Astrocyte (in vitro differentiated cells and primary cell): ENCODE results near the gene P2RX1. TPM values are rescaled to one million over a fixed set of nuclear protein-coding genes. Genes with fewer than 3 reads are reported as not detected.
A peak's percentile ranks its signal among the peaks of the same experiment; 100 is the strongest.

Experiments used
- DNase-seq: peaks from one replicate; pipeline ENCODE4 v3.0.0-alpha.2; 2010; ENCODE audit warnings: low read depth
- FAIRE-seq: peaks from 2 replicates; lab custom pipeline; 2011; peaks lifted over from hg19 to GRCh38; lab: Jason Lieb, UNC
- H2AFZ ChIP-seq: 2 replicates; pipeline ENCODE4 v1.6.0; 2012; ENCODE audit warnings: low read depth, low read length, inconsistent platforms
- H3K27ac ChIP-seq: 2 replicates; pipeline ENCODE4 v1.5.1; 2011; ENCODE audit warnings: low read depth, low read length, inconsistent platforms
- H3K27me3 ChIP-seq: 2 replicates; pipeline ENCODE4 v1.6.0; 2011; ENCODE audit warnings: low read length, inconsistent platforms; ENCODE audit not compliant: insufficient read depth
- H3K36me3 ChIP-seq: 2 replicates; pipeline ENCODE4 v1.5.1; 2011; ENCODE audit warnings: low read length, inconsistent platforms; ENCODE audit not compliant: insufficient read depth
- H3K4me1 ChIP-seq: 2 replicates; pipeline ENCODE4 v1.5.1; 2011; ENCODE audit warnings: low read length, inconsistent platforms; ENCODE audit not compliant: insufficient read depth
- H3K4me2 ChIP-seq: 2 replicates; pipeline ENCODE4 v1.6.0; 2012; ENCODE audit warnings: low read length, inconsistent platforms
- H3K4me3 ChIP-seq: 2 replicates; pipeline ENCODE4 v1.5.1; 2011; ENCODE audit warnings: low read depth, mild to moderate bottlenecking, low read length, inconsistent platforms; ENCODE audit not compliant: insufficient read depth
- H3K79me2 ChIP-seq: 2 replicates; pipeline ENCODE4 v1.6.0; 2012; ENCODE audit warnings: mild to moderate bottlenecking, low read length, inconsistent platforms; ENCODE audit not compliant: insufficient read depth
- H3K9ac ChIP-seq: 2 replicates; pipeline ENCODE4 v1.6.0; 2012; ENCODE audit warnings: mild to moderate bottlenecking, low read length, inconsistent platforms
- H3K9me3 ChIP-seq: 2 replicates; pipeline ENCODE4 v1.5.1; 2012; ENCODE audit warnings: low read depth, mild to moderate bottlenecking, low read length, inconsistent platforms; ENCODE audit not compliant: insufficient read depth
- H4K20me1 ChIP-seq: 2 replicates; pipeline ENCODE4 v1.6.0; 2012; ENCODE audit warnings: low read length, inconsistent platforms; ENCODE audit not compliant: insufficient read depth
- H3K27ac Mint-ChIP-seq: one replicate; pipeline ENCODE4 v1.8.0; 2021; ENCODE audit warnings: mild to moderate bottlenecking, mixed read lengths; ENCODE audit not compliant: unreplicated experiment
- H3K27me3 Mint-ChIP-seq: one replicate; pipeline ENCODE4 v1.8.0; 2021; ENCODE audit warnings: low read depth, mixed read lengths; ENCODE audit not compliant: unreplicated experiment
- H3K36me3 Mint-ChIP-seq: one replicate; pipeline ENCODE4 v1.8.0; 2021; ENCODE audit warnings: low read depth, mixed read lengths; ENCODE audit not compliant: unreplicated experiment
- H3K4me1 Mint-ChIP-seq: one replicate; pipeline ENCODE4 v1.8.0; 2021; ENCODE audit warnings: low read depth, mixed read lengths; ENCODE audit not compliant: unreplicated experiment
- H3K4me3 Mint-ChIP-seq: one replicate; pipeline ENCODE4 v1.8.0; 2021; ENCODE audit warnings: mild to moderate bottlenecking, moderate library complexity, mixed read lengths; ENCODE audit not compliant: unreplicated experiment
- H3K9me3 Mint-ChIP-seq: one replicate; pipeline ENCODE4 v1.8.0; 2021; ENCODE audit warnings: mild to moderate bottlenecking, mixed read lengths; ENCODE audit not compliant: unreplicated experiment
- CTCF ChIP-seq: IDR thresholded peaks from 2 replicates; pipeline ENCODE4 v1.5.1; 2011; ENCODE audit warnings: low read depth, mild to moderate bottlenecking, inconsistent platforms, low read length, moderate library complexity; ENCODE audit not compliant: insufficient read depth
- EZH2 ChIP-seq: IDR thresholded peaks from 2 replicates; pipeline ENCODE4 v1.6.1; 2012; ENCODE audit warnings: mild to moderate bottlenecking, low read length, inconsistent platforms; ENCODE audit not compliant: insufficient read depth
- total RNA-seq: library from RNA; stranded (reverse); gene quantifications from 2 replicates; pipeline ENCODE4 v1.2.1, GENCODE V29; 2021

The P2RX1 gene
- total RNA-seq, 1 donor from 2014 or later: not detected

DNA sequence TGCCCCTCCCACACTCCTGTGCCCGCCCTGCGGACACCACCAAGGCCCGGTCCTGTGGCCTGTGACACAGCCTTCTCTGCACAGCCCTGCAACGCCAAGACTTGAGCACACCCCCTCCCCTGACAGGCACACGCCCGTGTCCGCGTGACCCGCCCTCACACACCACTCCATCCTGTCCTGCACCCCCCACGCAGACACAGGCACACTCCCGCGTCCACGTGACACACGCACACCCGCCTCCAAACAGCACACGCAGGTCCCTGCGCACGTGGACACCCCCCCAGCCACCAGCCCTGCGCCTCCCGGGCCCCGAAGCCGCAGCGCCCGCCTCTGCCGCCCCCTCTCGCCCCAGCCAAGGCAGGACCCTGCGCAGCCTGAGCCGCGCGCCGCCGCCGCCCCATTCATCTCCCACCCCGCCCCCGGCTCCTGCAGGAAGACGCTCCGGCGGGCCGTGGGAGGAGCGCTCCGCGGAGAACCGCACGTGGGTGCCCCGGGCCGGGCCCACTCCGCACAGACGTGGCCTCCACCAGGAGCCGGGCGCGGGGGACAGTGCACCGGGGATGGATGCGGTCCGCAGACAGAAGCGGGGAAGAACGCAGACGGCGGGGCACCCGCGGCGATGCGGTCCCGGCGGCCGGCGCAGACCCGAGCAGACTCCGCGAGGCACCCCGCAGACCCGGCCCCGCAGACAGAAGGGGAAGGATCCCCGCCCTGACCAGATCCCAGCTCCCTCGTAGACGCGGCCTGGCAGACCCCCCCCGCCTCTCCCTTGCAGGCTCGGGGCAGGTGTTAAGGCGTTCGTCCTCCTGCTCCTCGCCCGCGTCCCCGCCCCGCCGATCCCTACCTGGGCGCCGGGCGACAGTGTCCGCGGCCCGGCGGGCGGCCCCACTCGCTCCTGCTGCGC, 23.9 kb downstream of the P2RX1 start:
- H3K27me3 Mint-ChIP-seq: peaks cover 4% of the 10 kb centered on the region
- H3K4me2 ChIP-seq: peak overlapping the region; percentile 90
- peak overlapping the region; percentile 63 for H3K4me3 ChIP-seq
- no peaks in the 10 kb centered on the region for H3K27me3 ChIP-seq
- peak; percentile 42 for DNase-seq
- H3K4me3 Mint-ChIP-seq: peak overlapping the region; percentile 84
- H3K4me1 Mint-ChIP-seq: peaks cover 32% of the 10 kb centered on the region
- H3K27ac Mint-ChIP-seq: no peak overlapping the region
- no peaks in the 10 kb centered on the region for H3K9me3 Mint-ChIP-seq
- peak overlapping the region; percentile 76 for H2AFZ ChIP-seq
- H3K79me2 ChIP-seq: peaks cover 17% of the 10 kb centered on the region
- no peaks in the 10 kb centered on the region for H3K36me3 ChIP-seq
- peaks cover 4% of the 10 kb centered on the region for H4K20me1 ChIP-seq
- H3K4me1 ChIP-seq: peaks cover 55% of the 10 kb centered on the region
- no peak for FAIRE-seq
- no peaks in the 10 kb centered on the region for H3K9me3 ChIP-seq
- TF ChIP-seq CTCF: no peak
- no peak for TF ChIP-seq EZH2
- H3K36me3 Mint-ChIP-seq: no peaks in the 10 kb centered on the region
- peak overlapping the region; percentile 74 for H3K9ac ChIP-seq
- H3K27ac ChIP-seq: no peak overlapping the region

GRCh38 chr17:3891626-3892094, 24.6 kb downstream of the P2RX1 start:
- Histone ChIP-seq H3K27me3 (no peaks in the 10 kb centered on the region), H2AFZ (peak overlapping the region; percentile 76), H3K27ac (no peak overlapping the region), H3K9me3 (no peaks in the 10 kb centered on the region), H3K4me1 (peaks cover 57% of the 10 kb centered on the region), H3K9ac (peak overlapping the region; percentile 74), H3K36me3 (no peaks in the 10 kb centered on the region), H3K4me2 (peak overlapping the region; percentile 90), H3K79me2 (peaks cover 24% of the 10 kb centered on the region), H3K4me3 (peak overlapping the region; percentile 63), H4K20me1 (peaks cover 4% of the 10 kb centered on the region)
- Mint-ChIP-seq H3K4me3 (peak overlapping the region; percentile 84), H3K4me1 (peaks cover 35% of the 10 kb centered on the region), H3K27me3 (no peaks in the 10 kb centered on the region), H3K36me3 (no peaks in the 10 kb centered on the region), H3K9me3 (no peaks in the 10 kb centered on the region), H3K27ac (peak overlapping the region; percentile 51)
- DNase-seq: no peak
- TF ChIP-seq EZH2 (no peak), CTCF (no peak)
- FAIRE-seq: no peak

- peak overlapping the region; percentile 88 for H3K27ac ChIP-seq
- peaks cover 27% of the 10 kb centered on the region for H3K79me2 ChIP-seq
- Mint-ChIP-seq H3K36me3 (peaks cover 2% of the 10 kb centered on the region), H3K9me3 (no peaks in the 10 kb centered on the region), H3K27me3 (no peaks in the 10 kb centered on the region), H3K4me1 (peaks cover 42% of the 10 kb centered on the region), H3K27ac (peak overlapping the region; percentile 63), H3K4me3 (no peak overlapping the region)
- peaks cover 4% of the 10 kb centered on the region for H4K20me1 ChIP-seq
- peak overlapping the region; percentile 78 for H3K9ac ChIP-seq
- FAIRE-seq (no peak), DNase-seq (no peak)
- no peak overlapping the region for H2AFZ ChIP-seq
- H3K4me2 ChIP-seq: peak overlapping the region; percentile 90
- no peaks in the 10 kb centered on the region for H3K36me3 ChIP-seq
- no peaks in the 10 kb centered on the region for H3K27me3 ChIP-seq
- H3K9me3 ChIP-seq: no peaks in the 10 kb centered on the region
- TF ChIP-seq EZH2: no peak
- TF ChIP-seq CTCF: no peak
- H3K4me3 ChIP-seq: no peak overlapping the region
- peaks cover 65% of the 10 kb centered on the region for H3K4me1 ChIP-seq
These were observed 25.4 kb downstream of the P2RX1 start for GRCh38 chr17:3890878-3891219.
